Kidney (tissue), 14 donors: ENCODE data around the gene ROR1. TPM values are rescaled to one million over a fixed set of nuclear protein-coding genes. Genes with fewer than 3 reads are reported as not detected.

Experiments used
- DNase-seq, 5 donors: peaks; one replicate each; pipeline ENCODE4 v3.0.0-alpha.2; 2013 to 2020
- FAIRE-seq: peaks from 2 replicates; lab custom pipeline; 2012; peaks lifted over from hg19 to GRCh38; lab: Jason Lieb, UNC
- H3K27ac ChIP-seq, 2 donors: one replicate each; pipeline ENCODE4 v1.7.0; 2013; ENCODE audit warnings: low read depth in 2 of 2, low read length in 2 of 2, inconsistent platforms in 1 of 2
- H3K27me3 ChIP-seq: one replicate; pipeline ENCODE4 v1.7.1; 2013; ENCODE audit warnings: low read length, inconsistent platforms; ENCODE audit not compliant: control insufficient read depth, insufficient read depth
- H3K36me3 ChIP-seq, 3 donors: one replicate each; pipeline versions ENCODE4 v1.7.0 to v1.7.1; 2013; ENCODE audit warnings: low read length in 3 of 3, control low read depth in 1 of 3, inconsistent platforms in 1 of 3; ENCODE audit not compliant: insufficient read depth in 3 of 3, control insufficient read depth in 2 of 3
- H3K4me1 ChIP-seq, 3 donors: one replicate each; pipeline versions ENCODE4 v1.7.0 to v1.7.1; 2013; ENCODE audit warnings: low read length in 3 of 3, inconsistent platforms in 1 of 3, low read depth in 1 of 3; ENCODE audit not compliant: control insufficient read depth in 2 of 3, insufficient read depth in 2 of 3
- H3K4me3 ChIP-seq, 3 donors: one replicate each; pipeline versions ENCODE4 v1.7.0 to v1.8.1; 2013; ENCODE audit warnings: low read length in 3 of 3, control low read depth in 1 of 3, inconsistent platforms in 1 of 3
- H3K9ac ChIP-seq, 3 donors: one replicate each; pipeline versions ENCODE4 v1.7.0 to v1.7.1; 2013; ENCODE audit warnings: low read length in 3 of 3, control low read depth in 1 of 3, inconsistent platforms in 1 of 3
- H3K9me3 ChIP-seq, 3 donors: one replicate each; pipeline versions ENCODE4 v1.7.0 to v1.7.1; 2013; ENCODE audit warnings: low read length in 3 of 3, control low read depth in 1 of 3, inconsistent platforms in 1 of 3; ENCODE audit not compliant: control insufficient read depth in 2 of 3, insufficient read depth in 1 of 3
- CTCF ChIP-seq: IDR thresholded peaks from 3 replicates; pipeline ENCODE4 v1.5.1; 2012; ENCODE audit warnings: mild to moderate bottlenecking, moderate library complexity, borderline replicate concordance; ENCODE audit not compliant: insufficient read depth; ENCODE audit errors: extremely low read depth
- intact Hi-C: fragments of 100-400 bp; cut with DNase I; formaldehyde crosslinking; loops from one replicate; pipeline ENCODE4 v1.11.1; 2022
- polyA plus RNA-seq: library from polyadenylated mRNA; stranded (reverse); fragments of 350-450 nt; fragmentation: Illumina TruSeq; extraction: RNeasy Lipid Tissue Mini Kit (QIAGEN cat#74804); gene quantifications from one replicate; pipeline ENCODE4 v1.2.3, GENCODE V29; 2014; ENCODE audit warnings: low read depth, low replicate concordance; ENCODE audit not compliant: insufficient read depth
- total RNA-seq: library from RNA; stranded (reverse); fragmentation: NEBNext Ultra II Directional; extraction: Animal tissue kit (Norgen Biotek cat#: 25700); gene quantifications from one replicate; pipeline ENCODE4 v1.2.1, GENCODE V29; 2021
- donor health status: control.
- donor health status: control.
- donor health status: control.
- donor health status: control.
- donor health status: control.
- donor health status: DM: yes; HTN: yes; CAD: no.
- donor health status: Normal renal cell carcinoma (clear cell type).

Gene ROR1
- total and polyA plus RNA-seq, 2 donors from 2014 or later: 0.77 to 8.0 TPM

- no peak for FAIRE-seq
- peaks cover 2 to 11% (median 10%) of the 10 kb centered on the region in 3 donors for H3K4me1 ChIP-seq
- TF ChIP-seq CTCF: no peak
- H3K36me3 ChIP-seq: no peaks in the 10 kb centered on the region
- H3K4me3 ChIP-seq: no peak overlapping the region
- no peak overlapping the region for H3K27ac ChIP-seq
- H3K9ac ChIP-seq: no peak overlapping the region
- H3K27me3 ChIP-seq: no peaks in the 10 kb centered on the region
- peak in 1 of 5 donors; percentile 29 for DNase-seq
- intact Hi-C loops: no loop called here
- H3K9me3 ChIP-seq: no peaks in the 10 kb centered on the region
Observed at GRCh38 chr1:64173336-64173940, 399.6 kb downstream of the ROR1 start.

DNA sequence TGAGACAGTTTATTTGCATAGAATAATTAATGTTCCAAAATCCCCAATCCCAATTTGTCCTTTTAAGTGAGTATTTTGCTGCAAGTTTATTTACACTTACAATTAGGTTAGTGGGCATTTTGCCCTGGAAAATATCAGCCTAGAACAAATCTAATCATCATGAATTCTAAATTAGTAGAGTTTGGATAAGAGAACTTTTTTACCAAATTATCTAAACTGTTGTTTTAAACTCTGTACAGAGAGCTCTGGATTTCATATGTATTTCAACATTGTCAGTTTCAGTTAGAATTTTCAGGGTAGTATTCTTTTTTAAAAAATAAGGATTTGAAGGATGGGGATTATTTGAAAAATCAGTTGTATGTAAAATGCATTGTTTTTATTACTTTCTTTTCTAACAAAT lies 401.8 kb downstream of the ROR1 start:
- intact Hi-C loops: no loop called here
- peak; percentile 15 for FAIRE-seq

GRCh38 chr1:64176659-64177058 lies 402.8 kb downstream of the ROR1 start:
- Histone ChIP-seq H3K9me3 (no peaks in the 10 kb centered on the region), H3K4me3 (no peak overlapping the region), H3K27ac (no peak overlapping the region), H3K27me3 (no peaks in the 10 kb centered on the region), H3K9ac (no peak overlapping the region), H3K36me3 (no peaks in the 10 kb centered on the region), H3K4me1 (peaks cover 2 to 10% (median 8%) of the 10 kb centered on the region in 3 donors)
- no peak for DNase-seq
- intact Hi-C loops: no loop called here
- TF ChIP-seq CTCF: no peak
- FAIRE-seq: no peak

More for the DNA sequence above, 401.8 kb downstream of the ROR1 start:
- no peaks in the 10 kb centered on the region for H3K9me3 ChIP-seq
- no peak overlapping the region for H3K9ac ChIP-seq
- H3K27ac ChIP-seq: no peak overlapping the region
- H3K36me3 ChIP-seq: no peaks in the 10 kb centered on the region
- H3K27me3 ChIP-seq: no peaks in the 10 kb centered on the region
- no peak overlapping the region for H3K4me3 ChIP-seq
- no peak for DNase-seq
- no peak for TF ChIP-seq CTCF
- H3K4me1 ChIP-seq: peaks cover 2 to 11% (median 10%) of the 10 kb centered on the region in 3 donors

DNA sequence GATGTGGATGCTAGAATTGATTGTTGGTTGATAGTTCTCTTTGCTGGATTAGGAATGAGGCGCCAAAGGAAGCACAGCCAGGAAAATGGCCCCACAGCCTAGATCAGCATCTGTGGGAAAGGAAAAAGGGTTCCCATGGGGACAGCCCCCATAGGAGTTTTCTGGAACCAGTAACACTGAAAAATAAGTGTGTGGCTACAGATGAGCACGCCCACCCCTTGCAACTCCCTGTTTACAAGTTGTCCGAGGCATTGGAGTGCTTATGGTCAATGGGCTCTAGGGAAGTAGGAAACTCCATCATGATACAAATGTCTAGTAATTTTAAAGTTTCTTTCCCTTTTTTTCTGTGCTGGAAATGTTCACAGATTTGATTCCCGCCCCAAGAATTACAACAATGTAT lies 405.8 kb downstream of the ROR1 start:
- no peak overlapping the region for H3K4me3 ChIP-seq
- H3K27me3 ChIP-seq: no peaks in the 10 kb centered on the region
- H3K36me3 ChIP-seq: no peaks in the 10 kb centered on the region
- H3K27ac ChIP-seq: no peak overlapping the region
- no peak for FAIRE-seq
- intact Hi-C loops: no loop called here
- no peak for TF ChIP-seq CTCF
- H3K9me3 ChIP-seq: no peaks in the 10 kb centered on the region
- H3K9ac ChIP-seq: no peak overlapping the region
- peaks cover 0 to 7% (median 2%) of the 10 kb centered on the region in 3 donors for H3K4me1 ChIP-seq
- DNase-seq: no peak
